HG03025 (cell line): Measurements from ENCODE around the gene ZNF682.
"Not testable (repeated sequence)": the region's sequence is repeated elsewhere in the genome, so short reads cannot be mapped to it uniquely, and the experiment has no call there.

Experiments used
- ATAC-seq: cut with Tn5 transposase; IDR thresholded peaks from one replicate; pipeline ENCODE4 v1.9.1; 2021; ENCODE audit warnings: mild to moderate bottlenecking, moderate library complexity; ENCODE audit not compliant: unreplicated experiment, low FRiP score

ZNF682 gene

GRCh38 chr19:20005741-20006140 is 33.6 kb downstream of the ZNF682 start:
- no peak for ATAC-seq

GRCh38 chr19:19997656-19998268 is 41.5 kb downstream of the ZNF682 start:
- ATAC-seq = no peak

DNA sequence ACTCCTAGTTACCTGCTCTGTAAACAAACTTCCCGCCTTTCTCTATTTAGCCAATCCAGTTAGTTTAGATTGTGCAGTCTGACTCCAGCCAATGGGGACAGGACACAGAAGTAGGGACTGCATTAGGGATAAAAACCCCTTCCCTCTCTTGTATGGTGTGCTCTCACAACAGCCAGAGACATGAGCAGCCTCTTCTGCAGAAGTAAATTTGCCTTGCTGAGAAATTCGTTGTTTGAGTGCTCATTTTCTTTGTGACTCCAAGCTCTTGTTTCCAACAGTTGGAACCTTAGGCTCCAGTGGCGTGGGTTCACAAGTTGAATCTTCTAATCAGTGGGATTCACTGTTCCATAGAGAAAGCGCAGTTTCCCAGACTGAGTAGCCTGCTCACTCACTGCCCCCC is 72.4 kb downstream of the ZNF682 start:
- no peak for ATAC-seq

GRCh38 chr19:19966126-19966525 is 73.2 kb downstream of the ZNF682 start:
- ATAC-seq = not testable (repeated sequence)

DNA sequence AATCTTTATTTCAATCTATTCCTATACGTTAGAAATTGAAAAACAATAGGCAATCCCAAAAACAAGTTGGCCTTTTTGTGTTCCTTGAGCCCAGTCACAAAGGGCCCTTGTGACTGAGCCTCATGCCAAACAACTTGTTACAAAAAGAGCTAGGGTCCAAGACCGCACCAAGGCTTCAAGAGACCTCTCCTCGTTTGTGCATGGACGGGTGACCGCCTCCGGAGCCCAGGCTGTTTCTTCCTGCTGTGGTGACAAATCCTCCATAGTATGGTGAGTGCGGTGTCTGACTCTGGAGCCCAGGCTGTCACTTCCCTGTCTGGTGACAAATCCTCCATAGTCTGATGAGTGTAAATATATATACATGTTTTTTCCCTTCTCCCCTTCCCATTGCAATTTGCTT is 74.9 kb downstream of the ZNF682 start:
- no peak for ATAC-seq

DNA sequence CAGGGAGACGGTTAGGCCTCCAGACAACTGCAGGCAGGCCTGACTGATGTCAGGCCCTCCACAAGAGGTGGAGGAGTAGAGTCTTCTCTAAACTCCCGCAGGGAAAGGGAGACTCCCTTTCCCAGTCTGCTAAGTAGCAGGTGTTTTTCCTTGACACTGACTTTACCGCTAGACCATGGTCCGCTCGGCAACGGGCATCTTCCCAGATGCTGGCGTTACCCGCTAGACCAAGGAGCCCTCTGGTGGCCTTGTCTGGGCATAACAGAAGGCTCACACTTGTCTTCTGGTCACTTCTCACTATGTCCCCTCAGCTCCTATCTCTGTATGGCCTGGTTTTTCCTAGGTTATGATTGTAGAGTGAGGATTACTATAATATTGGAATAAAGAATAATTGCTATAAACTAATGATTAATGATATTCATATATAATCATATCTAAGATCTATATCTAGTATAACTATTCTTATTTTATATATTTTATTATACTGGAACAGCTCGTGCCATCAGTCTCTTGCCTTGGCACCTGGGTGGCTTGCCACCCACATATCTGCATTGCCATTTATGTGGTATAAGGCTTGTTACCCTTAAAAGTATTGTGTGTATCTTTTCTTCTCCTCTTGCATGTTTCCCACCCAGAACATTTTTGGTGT is 80.0 kb downstream of the ZNF682 start:
- ATAC-seq = not testable (repeated sequence)

DNA sequence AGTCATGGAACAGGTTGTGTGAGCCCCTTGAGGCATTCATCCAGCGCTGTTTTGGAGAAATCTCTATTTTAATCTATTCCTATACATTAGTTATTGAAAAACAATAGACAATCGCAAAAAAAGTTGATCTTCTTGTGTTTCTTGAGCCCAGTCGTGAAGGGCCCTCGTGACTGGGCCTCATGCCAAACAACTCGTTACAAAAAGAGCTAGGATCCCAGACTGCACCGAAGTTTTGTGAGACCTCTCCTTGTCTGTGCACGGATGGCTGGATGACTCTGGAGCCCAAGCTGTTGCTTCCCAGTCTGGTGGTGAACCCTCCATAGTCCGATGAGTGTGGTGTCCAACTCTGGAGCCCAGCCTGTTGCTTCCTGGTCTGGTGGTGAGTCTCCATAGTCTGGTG is 81.5 kb downstream of the ZNF682 start:
- not testable (repeated sequence) for ATAC-seq

GRCh38 chr19:19956434-19957075 is 82.8 kb downstream of the ZNF682 start:
- no peak for ATAC-seq

DNA sequence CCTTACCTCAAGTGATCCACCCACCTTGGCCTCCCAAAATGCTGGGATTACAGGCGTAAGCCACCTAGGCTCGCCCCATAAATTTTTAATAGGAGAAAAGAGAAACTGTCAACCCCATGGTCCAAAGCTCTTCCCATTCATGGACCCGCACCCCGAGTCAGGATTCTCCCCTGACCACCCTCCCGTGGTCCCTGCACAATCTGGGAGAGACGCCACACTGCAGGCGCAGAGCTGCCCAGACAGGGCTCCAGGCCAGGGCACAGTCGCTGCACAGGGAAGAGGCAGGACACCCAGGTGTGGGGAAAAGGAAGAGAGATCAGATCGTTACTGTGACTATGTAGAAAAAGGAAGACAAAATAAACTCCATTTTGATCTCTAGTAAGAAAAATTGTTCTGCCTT is 84.1 kb downstream of the ZNF682 start:
- no peak for ATAC-seq
